ENCODE measurements around the gene CYB561A3. TPM values are rescaled to one million over a fixed set of nuclear protein-coding genes. Genes with fewer than 3 reads are reported as not detected.

The CYB561A3 gene
- total and polyA plus RNA-seq, 2 of the 13 experiments (the other 11 are each of a cell fraction or from before 2014, with no cell fraction given): 11.4 to 14.9 TPM

- no peak for TF ChIP-seq DPF2 (CRISPR knock-in tag; IDR thresholded peaks at IDR 0.05; ENCODE audit: borderline replicate concordance, low read depth)
- TF ChIP-seq ETS1 (CRISPR knock-in tag; IDR thresholded peaks at IDR 0.05): no peak
- 0 out of 2 replicates have a peak, but pooled peaks have one; percentile 24 for TF ChIP-seq PHF20 (CRISPR knock-in tag; IDR thresholded peaks at IDR 0.05)
- peak; percentile 51; the same call in 1 of the 2 replicates for TF ChIP-seq HOMEZ (CRISPR knock-in tag; IDR thresholded peaks at IDR 0.05; ENCODE audit: low read depth)
- TF ChIP-seq ZNF530 (CRISPR knock-in tag; IDR thresholded peaks at IDR 0.05; ENCODE audit: low read depth): no peak
- no peak for TF ChIP-seq ZNF253 (CRISPR knock-in tag; IDR thresholded peaks at IDR 0.05; ENCODE audit: borderline replicate concordance)
- peak; percentile 84 for TF ChIP-seq LBX2 (CRISPR knock-in tag; IDR thresholded peaks at IDR 0.05; ENCODE audit: borderline replicate concordance)
- peak; percentile 42; the same call in 1 of the 2 replicates for TF ChIP-seq THRA (CRISPR knock-in tag; IDR thresholded peaks at IDR 0.05; ENCODE audit: borderline replicate concordance)
- peak; percentile 52; the same call in 1 of the 2 replicates for TF ChIP-seq GATAD1 (CRISPR knock-in tag; IDR thresholded peaks at IDR 0.05)
- TF ChIP-seq KAT8 (CRISPR knock-in tag; IDR thresholded peaks at IDR 0.05): peak; percentile 22; the same call in 1 of the 2 replicates
- no peak for TF ChIP-seq CCAR2 (optimal IDR thresholded peaks at IDR 0.05; ENCODE audit: low read depth, low read length)
- no peak for TF ChIP-seq TCF12 (IDR thresholded peaks at IDR 0.05)
- TF ChIP-seq TCF12 (CRISPR knock-in tag; IDR thresholded peaks at IDR 0.05): no peak
- no peak; the same call in 1 of the 2 replicates for TF ChIP-seq ZFP41 (CRISPR knock-in tag; IDR thresholded peaks at IDR 0.05; ENCODE audit: borderline replicate concordance)
- TF ChIP-seq ZNF713 (CRISPR knock-in tag; IDR thresholded peaks at IDR 0.05): no peak
- TF ChIP-seq PLSCR1 (CRISPR knock-in tag; IDR thresholded peaks at IDR 0.05; ENCODE audit: borderline replicate concordance): no peak
- TF ChIP-seq ZNF235 (CRISPR knock-in tag; IDR thresholded peaks at IDR 0.05; ENCODE audit: borderline replicate concordance): no peak
- no peak for TF ChIP-seq ZNF75D (CRISPR knock-in tag; IDR thresholded peaks at IDR 0.05; ENCODE audit: borderline replicate concordance)
- no peak for TF ChIP-seq PAWR (CRISPR knock-in tag; IDR thresholded peaks at IDR 0.05; ENCODE audit: borderline replicate concordance)
- peak; percentile 58 for TF ChIP-seq ASH2L (IDR thresholded peaks at IDR 0.05; ENCODE audit: insufficient read length, low read depth, low read length)
- TF ChIP-seq ZNF367 (CRISPR knock-in tag; IDR thresholded peaks at IDR 0.05; ENCODE audit: borderline replicate concordance): no peak
- no peak for TF ChIP-seq ZBTB1 (CRISPR knock-in tag; IDR thresholded peaks at IDR 0.05; ENCODE audit: borderline replicate concordance)
Measured at GRCh38 chr11:61334434-61335354, 27.0 kb downstream of the CYB561A3 start (continued).

Measured in HepG2 (cell line).